GM19035 (cell line): Measurements from ENCODE around the gene FDX1.

Experiments used
- ATAC-seq: cut with Tn5 transposase; IDR thresholded peaks from one replicate; pipeline ENCODE4 v1.9.1; 2021; ENCODE audit not compliant: unreplicated experiment

The FDX1 gene

GRCh38 chr11:110505528-110506284 lies 76.0 kb downstream of the FDX1 start:
- no peak for ATAC-seq

- no peak for ATAC-seq
Observed at GRCh38 chr11:110507328-110507727, 77.6 kb downstream of the FDX1 start.

GRCh38 chr11:110508786-110509185 lies 79.0 kb downstream of the FDX1 start:
- no peak for ATAC-seq

GRCh38 chr11:110509472-110509871 lies 79.7 kb downstream of the FDX1 start:
- ATAC-seq, result no peak

- ATAC-seq, result no peak
Observed at GRCh38 chr11:110512026-110512425, 82.3 kb downstream of the FDX1 start.

- ATAC-seq, result no peak
Observed at GRCh38 chr11:110513259-110513801, 83.6 kb downstream of the FDX1 start.

GRCh38 chr11:110513846-110514437 lies 84.2 kb downstream of the FDX1 start:
- ATAC-seq, result no peak
